ENCODE results near the gene UBR1.
"Not testable (repeated sequence)": the region's sequence is repeated elsewhere in the genome, so short reads cannot be mapped to it uniquely, and the experiment has no call there.

The UBR1 gene

GRCh38 chr15:42903388-42904324, 202.2 kb downstream of the UBR1 start:
- no peak for DNase-seq

DNA sequence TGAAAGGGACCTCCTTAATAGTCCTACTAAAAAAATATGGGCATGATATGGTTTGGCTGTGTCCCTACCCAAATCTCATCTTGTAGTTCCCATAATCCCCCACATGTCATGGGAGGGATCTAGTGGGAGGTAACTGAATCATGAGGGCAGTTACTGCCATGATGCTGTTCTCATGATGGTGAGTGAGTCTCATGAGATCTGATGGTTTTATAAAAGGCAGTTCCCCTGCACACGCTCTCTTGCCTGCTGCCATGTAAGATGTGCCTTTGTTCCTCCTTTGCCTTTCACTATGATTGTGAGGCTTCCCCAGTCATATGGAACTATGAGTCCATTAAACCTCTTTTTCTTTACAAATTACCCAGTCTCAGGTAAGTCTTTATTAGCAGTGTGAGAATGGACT, 211.9 kb downstream of the UBR1 start:
- not testable (repeated sequence) for DNase-seq
